NCI-H2029 treated with DMSO at 0.1 percent for 48 hours (cell line): ENCODE data around the gene LAMA3.

Source experiments
- DNase-seq: peaks from one replicate; lab custom pipeline; 2025; lab: John Stamatoyannopoulos, UW

LAMA3 gene

DNA sequence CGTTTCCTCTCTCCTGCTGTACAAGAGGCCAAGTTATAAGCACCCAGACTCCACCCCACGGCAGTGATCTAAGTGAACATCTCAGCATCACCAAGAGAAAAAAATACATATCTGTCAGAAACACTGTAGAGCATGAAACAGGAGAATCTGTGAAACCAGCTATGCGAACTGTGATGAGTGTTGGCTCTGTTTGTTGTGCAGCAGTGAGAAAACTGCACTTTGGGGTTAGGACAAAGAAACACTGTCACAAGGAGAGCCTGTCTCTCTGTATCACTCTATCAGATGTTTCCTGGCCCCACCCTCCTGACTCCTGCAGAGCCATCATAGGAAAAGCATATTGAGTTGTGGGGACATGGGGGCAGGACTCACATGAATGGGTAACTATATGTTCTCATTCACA, 87.1 kb downstream of the LAMA3 start:
- DNase-seq: no peak

- no peak for DNase-seq
Observed at GRCh38 chr18:23778828-23779227, 89.6 kb downstream of the LAMA3 start.

GRCh38 chr18:23779696-23780303, 90.5 kb downstream of the LAMA3 start:
- DNase-seq: no peak

GRCh38 chr18:23784832-23785245, 95.6 kb downstream of the LAMA3 start:
- no peak for DNase-seq

DNA sequence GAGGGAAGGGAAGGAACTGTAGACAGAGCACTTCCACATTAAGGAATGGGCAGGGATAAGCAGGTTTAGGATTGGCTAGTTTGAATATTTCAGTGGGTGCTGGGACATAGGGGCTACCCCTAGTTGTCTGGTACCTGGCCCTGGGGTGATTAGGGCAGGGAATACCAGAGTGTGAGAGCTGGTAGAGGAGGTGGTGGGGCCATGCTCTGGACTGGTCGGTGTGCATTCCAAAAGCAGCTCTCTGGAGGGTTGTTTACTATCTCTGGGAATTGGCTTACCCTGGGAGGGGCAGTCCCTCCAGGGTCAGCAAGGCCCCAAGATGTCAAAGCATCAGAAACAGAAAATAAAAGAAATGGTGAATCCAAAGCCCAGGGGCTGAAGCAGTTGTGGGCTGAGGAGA, 103.8 kb downstream of the LAMA3 start:
- DNase-seq: no peak

DNA sequence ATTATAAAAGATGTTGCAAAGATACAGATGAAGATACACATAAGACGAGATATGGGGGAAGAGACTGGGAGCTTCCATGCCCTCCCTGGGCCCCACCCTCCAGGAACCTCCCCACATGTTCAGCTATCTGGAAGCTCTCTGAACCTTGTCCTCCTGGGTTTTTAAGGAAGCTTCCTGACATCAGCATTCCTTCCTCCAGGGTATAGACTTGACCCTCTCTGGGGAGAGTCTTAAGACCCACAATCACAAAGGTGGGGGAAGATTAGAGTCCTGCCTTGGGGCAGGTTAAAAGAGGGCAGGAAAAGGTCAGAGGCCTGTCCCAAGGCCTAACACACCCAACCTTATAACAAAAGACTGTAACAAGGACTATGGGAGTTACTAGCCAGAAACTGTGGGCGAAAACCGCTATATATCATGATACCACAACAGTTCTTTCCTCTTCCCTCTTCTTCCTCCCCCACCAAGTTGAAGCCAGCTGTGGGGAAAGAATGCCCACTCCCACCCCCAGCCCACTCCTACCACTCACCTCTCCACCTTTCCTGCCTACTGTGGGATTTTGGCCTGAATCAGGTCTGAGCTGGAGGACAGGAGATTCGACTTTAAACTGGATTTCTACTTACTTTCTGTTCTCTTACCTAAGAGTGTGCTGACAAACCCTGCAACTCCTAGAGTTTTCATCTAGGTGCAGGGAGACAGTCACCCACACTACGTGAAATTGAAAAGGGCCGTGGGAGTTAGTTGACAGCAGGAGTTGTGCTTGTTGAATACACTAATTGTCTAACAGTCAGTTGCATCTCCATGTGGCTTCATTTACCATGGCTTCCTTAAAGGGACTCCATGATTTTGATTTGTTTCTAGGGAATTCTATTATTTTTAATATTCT, 105.0 kb downstream of the LAMA3 start:
- DNase-seq: no peak

DNA sequence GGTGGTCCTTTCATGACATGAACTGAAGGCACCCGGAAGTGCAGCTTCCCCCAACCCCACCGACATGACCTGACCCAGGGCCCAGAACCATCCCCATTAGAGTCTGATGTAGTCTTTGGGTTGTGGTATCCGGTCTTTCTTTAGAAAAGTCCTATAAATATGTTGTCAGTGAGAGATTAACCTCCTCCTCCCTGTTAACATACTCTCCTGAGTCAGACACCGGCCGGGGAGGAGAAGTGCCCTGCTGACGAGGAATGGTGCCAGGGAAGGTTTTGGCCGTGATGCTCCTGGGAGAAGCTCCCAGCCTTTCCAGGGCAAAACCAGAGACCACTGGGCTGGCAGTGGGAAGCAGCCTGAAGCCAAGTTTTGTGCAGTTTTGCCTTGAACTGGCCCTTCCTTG, 109.0 kb downstream of the LAMA3 start:
- DNase-seq: no peak

GRCh38 chr18:23798824-23799223, 109.6 kb downstream of the LAMA3 start:
- no peak for DNase-seq

- no peak for DNase-seq
Observed at GRCh38 chr18:23799540-23799939, 110.3 kb downstream of the LAMA3 start.

- no peak for DNase-seq
Observed at GRCh38 chr18:23800902-23801301, 111.6 kb downstream of the LAMA3 start.

GRCh38 chr18:23802817-23803216, 113.6 kb downstream of the LAMA3 start:
- DNase-seq: no peak

DNA sequence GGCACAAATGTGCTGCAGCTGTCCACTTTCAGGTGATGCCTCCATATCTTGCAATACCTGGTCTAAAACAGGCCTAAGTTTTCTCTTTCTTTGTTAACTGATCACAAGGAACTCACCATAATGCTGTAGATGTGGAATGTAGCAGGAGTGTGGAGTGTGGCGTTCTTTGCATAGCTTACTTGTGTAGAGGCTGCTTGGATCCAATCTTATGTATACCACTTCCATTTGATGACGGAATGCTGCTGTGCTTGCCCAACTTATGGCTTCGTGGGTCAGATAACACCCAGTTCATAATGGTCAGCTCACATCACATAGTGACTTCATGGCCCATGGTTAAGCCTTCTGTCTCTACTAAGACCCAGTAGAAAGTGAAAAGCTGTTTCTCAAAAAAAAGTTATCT, 114.5 kb downstream of the LAMA3 start:
- DNase-seq: no peak

DNA sequence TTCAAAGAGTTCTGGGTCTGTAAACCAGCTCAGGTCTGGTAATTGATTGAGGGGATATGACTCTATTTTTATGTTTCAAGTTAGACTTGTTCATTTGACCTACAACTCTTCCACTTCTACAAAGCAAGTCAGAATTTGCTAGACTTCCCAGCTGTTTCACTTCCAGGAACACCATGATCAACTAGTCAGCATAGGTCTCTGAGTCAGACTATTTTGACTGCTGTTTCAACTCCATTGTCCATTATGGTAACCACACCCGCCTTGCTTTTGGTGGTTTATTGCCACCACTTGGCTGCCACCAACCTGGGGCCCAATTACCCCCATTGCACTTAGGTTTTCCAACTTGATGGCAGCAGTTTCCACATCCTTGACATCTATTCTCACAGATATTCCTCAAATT, 116.6 kb downstream of the LAMA3 start:
- no peak for DNase-seq

GRCh38 chr18:23809415-23809814, 120.2 kb downstream of the LAMA3 start:
- DNase-seq: no peak

DNA sequence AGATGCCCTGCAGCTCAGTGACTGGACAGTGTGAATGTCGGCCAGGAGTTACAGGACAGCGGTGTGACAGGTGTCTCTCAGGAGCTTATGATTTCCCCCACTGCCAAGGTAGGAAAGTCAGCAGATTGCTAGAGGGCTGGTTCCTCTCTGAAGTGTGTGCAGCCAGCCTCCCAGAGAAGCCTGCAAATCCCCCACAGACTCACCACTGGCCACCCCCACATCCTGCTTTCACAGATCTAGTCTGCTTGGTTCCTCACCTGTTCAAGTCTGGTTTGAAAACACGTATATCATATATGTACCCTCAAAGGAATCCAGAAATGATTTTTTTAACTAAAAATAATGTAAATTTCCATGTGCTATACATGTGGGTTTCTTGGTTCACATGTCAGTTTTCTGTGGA, 121.1 kb downstream of the LAMA3 start:
- DNase-seq: no peak

- DNase-seq: no peak
Observed at GRCh38 chr18:23811176-23811575, 121.9 kb downstream of the LAMA3 start.

- peak; percentile 5 for DNase-seq
Observed at GRCh38 chr18:23812546-23813440, 123.5 kb downstream of the LAMA3 start.

DNA sequence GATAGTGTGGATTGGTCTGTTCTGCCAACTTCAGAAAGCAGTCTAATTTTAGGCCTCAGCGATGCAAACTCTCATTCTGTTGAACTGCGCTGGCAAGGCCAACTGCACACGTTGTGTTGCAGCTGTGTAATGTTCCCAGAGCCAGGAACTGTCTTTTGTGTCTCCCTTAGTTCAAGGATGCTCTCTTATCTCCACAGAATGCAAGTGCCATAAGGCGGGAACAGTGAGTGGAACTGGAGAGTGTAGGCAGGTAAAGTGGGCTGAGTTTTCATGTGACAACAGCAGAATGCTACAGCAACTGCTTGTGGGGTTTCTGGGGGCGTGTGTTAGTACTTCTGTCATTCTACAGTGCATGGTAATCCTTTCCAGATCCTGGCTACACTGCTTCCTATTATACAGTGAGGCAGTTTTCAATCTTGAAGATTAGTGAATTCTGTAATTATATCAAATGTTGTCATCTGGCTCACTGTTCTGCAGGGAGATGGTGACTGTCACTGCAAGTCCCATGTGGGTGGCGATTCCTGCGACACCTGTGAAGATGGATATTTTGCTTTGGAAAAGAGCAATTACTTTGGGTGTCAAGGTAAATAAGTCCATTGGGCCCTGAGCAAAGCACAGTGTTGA, 125.8 kb downstream of the LAMA3 start:
- no peak for DNase-seq

GRCh38 chr18:23816021-23816420, 126.8 kb downstream of the LAMA3 start:
- no peak for DNase-seq

- no peak for DNase-seq
Observed at GRCh38 chr18:23816740-23817139, 127.5 kb downstream of the LAMA3 start.

GRCh38 chr18:23819001-23819400, 129.7 kb downstream of the LAMA3 start:
- no peak for DNase-seq
